H9 (cell line): ENCODE data around the gene ACBD6. TPM values are rescaled to one million over a fixed set of nuclear protein-coding genes. Genes with fewer than 3 reads are reported as not detected.

ENCODE experiments used
- DNase-seq: peaks from one replicate; pipeline ENCODE4 v3.0.0-alpha.2; 2017
- H2AFZ ChIP-seq: one replicate; pipeline ENCODE4 v1.6.1; 2013; ENCODE audit warnings: mild to moderate bottlenecking, low read length, control low read depth, moderate library complexity
- H2AK5ac ChIP-seq: 2 replicates; pipeline ENCODE4 v1.6.1; 2013; ENCODE audit warnings: low read length, control low read depth, mixed read lengths; ENCODE audit not compliant: insufficient read length
- H2BK120ac ChIP-seq: one replicate; pipeline ENCODE4 v1.6.1; 2013; ENCODE audit warnings: low read depth, mild to moderate bottlenecking, low read length, control low read depth, inconsistent platforms; ENCODE audit not compliant: poor library complexity, severe bottlenecking
- H2BK12ac ChIP-seq: 2 replicates; pipeline ENCODE4 v1.6.1; 2013; ENCODE audit warnings: low read length, control low read depth, mixed read lengths, low read depth; ENCODE audit not compliant: insufficient read length
- H2BK15ac ChIP-seq: 2 replicates; pipeline ENCODE4 v1.6.1; 2013; ENCODE audit warnings: low read depth, low read length, control low read depth
- H2BK20ac ChIP-seq: one replicate; pipeline ENCODE4 v1.6.1; 2013; ENCODE audit warnings: low read depth, mild to moderate bottlenecking, low read length, control low read depth, inconsistent platforms; ENCODE audit not compliant: poor library complexity, severe bottlenecking
- H2BK5ac ChIP-seq: 2 replicates; pipeline ENCODE4 v1.6.1; 2013; ENCODE audit warnings: low read length, control low read depth, mixed read lengths; ENCODE audit not compliant: insufficient read length
- H3K14ac ChIP-seq: 2 replicates; pipeline ENCODE4 v1.6.1; 2013; ENCODE audit warnings: low read length, control low read depth; ENCODE audit not compliant: insufficient read depth
- H3K18ac ChIP-seq: 2 replicates; pipeline ENCODE4 v1.6.1; 2013; ENCODE audit warnings: low read depth, mild to moderate bottlenecking, mixed read lengths, low read length, control low read depth; ENCODE audit not compliant: insufficient read length
- H3K23ac ChIP-seq: 2 replicates; pipeline ENCODE4 v1.6.1; 2013; ENCODE audit warnings: low read length, control low read depth, mixed read lengths, low read depth; ENCODE audit not compliant: insufficient read length
- H3K23me2 ChIP-seq: 2 replicates; pipeline ENCODE4 v1.6.1; 2013; ENCODE audit warnings: low read depth, mild to moderate bottlenecking, mixed read lengths, low read length, control low read depth; ENCODE audit not compliant: insufficient read length, poor library complexity, severe bottlenecking
- H3K27ac ChIP-seq: 2 replicates; pipeline ENCODE4 v1.5.1; 2013; ENCODE audit warnings: low read length, control low read depth, mixed read lengths, low read depth; ENCODE audit not compliant: insufficient read length
- H3K27me3 ChIP-seq: 2 replicates; pipeline ENCODE4 v1.6.1; 2013; ENCODE audit warnings: low read length, control low read depth, inconsistent platforms; ENCODE audit not compliant: insufficient read depth
- H3K4ac ChIP-seq: 2 replicates; pipeline ENCODE4 v1.6.1; 2013; ENCODE audit warnings: low read depth, mild to moderate bottlenecking, control low read depth, inconsistent platforms, low read length, moderate library complexity
- H3K4me1 ChIP-seq: 2 replicates; pipeline ENCODE4 v1.6.1; 2013; ENCODE audit warnings: low read length, control low read depth, inconsistent platforms; ENCODE audit not compliant: insufficient read depth
- H3K4me2 ChIP-seq: 2 replicates; pipeline ENCODE4 v1.6.1; 2013; ENCODE audit warnings: low read length, control low read depth, mixed read lengths; ENCODE audit not compliant: insufficient read length, insufficient read depth
- H3K56ac ChIP-seq: 2 replicates; pipeline ENCODE4 v1.6.1; 2013; ENCODE audit warnings: low read depth, mild to moderate bottlenecking, mixed read lengths, low read length, control low read depth; ENCODE audit not compliant: insufficient read length
- H3K79me1 ChIP-seq: 2 replicates; pipeline ENCODE4 v1.6.1; 2013; ENCODE audit warnings: low read depth, mild to moderate bottlenecking, moderate library complexity, low read length, control low read depth, inconsistent platforms; ENCODE audit not compliant: insufficient read depth, poor library complexity, severe bottlenecking
- H3K79me2 ChIP-seq: 2 replicates; pipeline ENCODE4 v1.6.1; 2013; ENCODE audit warnings: low read length, control low read depth, inconsistent platforms; ENCODE audit not compliant: insufficient read depth
- H3K9ac ChIP-seq: 2 replicates; pipeline ENCODE4 v1.6.1; 2013; ENCODE audit warnings: low read length, control low read depth, mixed read lengths; ENCODE audit not compliant: insufficient read length; ENCODE audit errors: extremely low read depth
- H3K9me3 ChIP-seq: one replicate; pipeline ENCODE4 v1.6.1; 2013; ENCODE audit warnings: low read depth, low read length, inconsistent platforms; ENCODE audit not compliant: control insufficient read depth
- H3T11ph ChIP-seq: one replicate; pipeline ENCODE4 v1.6.1; 2013; ENCODE audit warnings: mild to moderate bottlenecking, low read length, control low read depth, inconsistent platforms
- H4K20me1 ChIP-seq: one replicate; pipeline ENCODE4 v1.6.1; 2013; ENCODE audit not compliant: control insufficient read depth, insufficient read length, insufficient read depth
- H4K5ac ChIP-seq: 2 replicates; pipeline ENCODE4 v1.6.1; 2013; ENCODE audit warnings: low read depth, mild to moderate bottlenecking, mixed read lengths, low read length, control low read depth; ENCODE audit not compliant: insufficient read length
- H4K8ac ChIP-seq: replicated peaks from 2 replicates; pipeline ENCODE4 v1.6.1; 2013; ENCODE audit warnings: low read length, control low read depth, mixed read lengths, low read depth; ENCODE audit not compliant: insufficient read length
- H4K91ac ChIP-seq: 2 replicates; pipeline ENCODE4 v1.6.1; 2013; ENCODE audit warnings: low read depth, mild to moderate bottlenecking, moderate library complexity, mixed read lengths, low read length, control low read depth; ENCODE audit not compliant: insufficient read length
- H3K27ac Mint-ChIP-seq, 3 experiments: 2 replicates in 2 of 3; 3 replicates in 1 of 3; pipeline ENCODE4 v1.8.0; 2020 to 2021; ENCODE audit warnings: mixed read lengths in 3 of 3, mild to moderate bottlenecking in 1 of 3, moderate library complexity in 1 of 3
- H3K27me3 Mint-ChIP-seq: 2 replicates; pipeline ENCODE4 v1.8.0; 2021; ENCODE audit warnings: low read depth, mild to moderate bottlenecking, moderate library complexity, mixed read lengths
- H3K36me3 Mint-ChIP-seq, 3 experiments: 2 replicates in 2 of 3; 3 replicates in 1 of 3; pipeline ENCODE4 v1.8.0; 2020 to 2021; ENCODE audit warnings: low read depth in 3 of 3, mixed read lengths in 3 of 3; ENCODE audit not compliant: insufficient read depth in 1 of 3
- H3K4me1 Mint-ChIP-seq, 2 experiments: 2 replicates each; pipeline ENCODE4 v1.8.0; 2020; ENCODE audit warnings: mixed read lengths in 2 of 2
- H3K4me3 Mint-ChIP-seq, 2 experiments: 2 replicates in 1 of 2; 3 replicates in 1 of 2; pipeline ENCODE4 v1.8.0; 2020 to 2021; ENCODE audit warnings: mild to moderate bottlenecking in 2 of 2, mixed read lengths in 2 of 2, moderate library complexity in 1 of 2
- H3K9me3 Mint-ChIP-seq, 2 experiments: 2 replicates in 1 of 2; 3 replicates in 1 of 2; pipeline ENCODE4 v1.8.0; 2020; ENCODE audit warnings: mild to moderate bottlenecking in 2 of 2, mixed read lengths in 2 of 2, moderate library complexity in 1 of 2
- WGBS: extraction: QIAGEN DNeasy Blood & Tissue Kit; methylation state at CpG from one replicate; pipeline ENCODE4 v1.1.7; 2013; ENCODE audit warnings: missing lambda C conversion rate, low lambda C conversion rate, mixed read lengths; ENCODE audit not compliant: insufficient read length; ENCODE audit errors: extremely low coverage; 5-methylcytosine and 5-hydroxymethylcytosine counted together
- total RNA-seq: library from RNA; stranded (reverse); gene quantifications from 2 replicates; pipeline ENCODE4 v1.2.1, GENCODE V29; 2021
- TF ChIP-seq, protein P1 (sequence below): fragments of 200-600 bp; sonication (generic); conservative IDR thresholded peaks from 3 replicates; pipeline ENCODE4 v1.8.0; 2021; ENCODE audit warnings: antibody characterized with exemption, mild to moderate bottlenecking

Gene ACBD6
- total RNA-seq, 1 experiment from 2014 or later, result 51.4 TPM

DNA sequence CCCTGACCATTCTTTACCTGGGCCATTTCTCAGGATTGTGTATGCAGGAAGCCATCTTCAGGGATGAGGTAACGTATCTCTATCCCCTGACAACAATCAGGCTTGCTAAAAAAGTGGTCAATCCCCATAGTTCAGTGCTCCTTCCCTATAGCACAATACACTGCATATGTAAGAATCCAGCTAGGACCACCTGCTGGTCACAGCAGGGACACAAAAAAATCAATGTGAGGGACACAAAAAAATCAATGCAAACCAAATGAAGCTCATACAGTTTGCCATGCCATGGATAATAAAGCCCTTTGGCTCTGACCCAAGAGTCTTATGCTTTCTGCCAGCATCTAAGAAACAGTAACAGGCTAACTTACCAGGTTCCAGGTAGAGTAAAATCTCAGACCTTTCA is 16.3 kb downstream of the ACBD6 start:
- Histone ChIP-seq H3K4me2 (peak overlapping the region; percentile 32), H3T11ph (no peak overlapping the region), H3K79me2 (no peaks in the 10 kb centered on the region), H2BK20ac (no peak overlapping the region), H2AK5ac (no peak overlapping the region), H4K8ac (no peak overlapping the region), H2BK120ac (no peak overlapping the region), H3K23ac (no peak overlapping the region), H3K4ac (no peak overlapping the region), H3K56ac (no peak overlapping the region), H4K91ac (no peak overlapping the region), H2BK12ac (no peak overlapping the region), H3K23me2 (no peaks in the 10 kb centered on the region), H2BK15ac (no peak overlapping the region), H3K79me1 (peaks cover 2% of the 10 kb centered on the region), H2BK5ac (no peak overlapping the region), H2AFZ (no peak overlapping the region), H3K27ac (peak overlapping the region; percentile 51), H3K14ac (no peak overlapping the region), H4K5ac (no peak overlapping the region), H3K4me1 (peaks cover 2% of the 10 kb centered on the region; the same call in 1 of the 2 replicates), H3K27me3 (no peaks in the 10 kb centered on the region), H4K20me1 (no peaks in the 10 kb centered on the region), H3K9ac (no peak overlapping the region), H3K18ac (no peak overlapping the region), H3K9me3 (no peaks in the 10 kb centered on the region)
- Mint-ChIP-seq H3K36me3 (peaks cover 11 to 17% (median 11%) of the 10 kb centered on the region in 3 experiments; a peak in 5 of 7 replicates), H3K4me3 (no peak overlapping the region), H3K27me3 (no peaks in the 10 kb centered on the region), H3K27ac (peak overlapping the region in 2 of 3 experiments; percentile 48 to 89; a peak in 4 of 7 replicates), H3K4me1 (peaks cover 28 to 44% of the 10 kb centered on the region in 2 experiments), H3K9me3 (no peaks in the 10 kb centered on the region)
- no CpG with 5 or more reads among the region's 1 CpG for WGBS
- TF ChIP-seq, protein P1, sequence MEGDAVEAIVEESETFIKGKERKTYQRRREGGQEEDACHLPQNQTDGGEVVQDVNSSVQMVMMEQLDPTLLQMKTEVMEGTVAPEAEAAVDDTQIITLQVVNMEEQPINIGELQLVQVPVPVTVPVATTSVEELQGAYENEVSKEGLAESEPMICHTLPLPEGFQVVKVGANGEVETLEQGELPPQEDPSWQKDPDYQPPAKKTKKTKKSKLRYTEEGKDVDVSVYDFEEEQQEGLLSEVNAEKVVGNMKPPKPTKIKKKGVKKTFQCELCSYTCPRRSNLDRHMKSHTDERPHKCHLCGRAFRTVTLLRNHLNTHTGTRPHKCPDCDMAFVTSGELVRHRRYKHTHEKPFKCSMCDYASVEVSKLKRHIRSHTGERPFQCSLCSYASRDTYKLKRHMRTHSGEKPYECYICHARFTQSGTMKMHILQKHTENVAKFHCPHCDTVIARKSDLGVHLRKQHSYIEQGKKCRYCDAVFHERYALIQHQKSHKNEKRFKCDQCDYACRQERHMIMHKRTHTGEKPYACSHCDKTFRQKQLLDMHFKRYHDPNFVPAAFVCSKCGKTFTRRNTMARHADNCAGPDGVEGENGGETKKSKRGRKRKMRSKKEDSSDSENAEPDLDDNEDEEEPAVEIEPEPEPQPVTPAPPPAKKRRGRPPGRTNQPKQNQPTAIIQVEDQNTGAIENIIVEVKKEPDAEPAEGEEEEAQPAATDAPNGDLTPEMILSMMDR, result no peak
- no peak for DNase-seq
